ENCODE measurements around the gene KCNMA1. TPM values are rescaled to one million over a fixed set of nuclear protein-coding genes. Genes with fewer than 3 reads are reported as not detected.

KCNMA1 gene
- total and polyA plus RNA-seq, 9 of the 15 experiments (the other 6 are each of a cell fraction or from before 2014, with no cell fraction given): 0.01 to 0.95 (median 0.15) TPM; not detected in 4

DNA sequence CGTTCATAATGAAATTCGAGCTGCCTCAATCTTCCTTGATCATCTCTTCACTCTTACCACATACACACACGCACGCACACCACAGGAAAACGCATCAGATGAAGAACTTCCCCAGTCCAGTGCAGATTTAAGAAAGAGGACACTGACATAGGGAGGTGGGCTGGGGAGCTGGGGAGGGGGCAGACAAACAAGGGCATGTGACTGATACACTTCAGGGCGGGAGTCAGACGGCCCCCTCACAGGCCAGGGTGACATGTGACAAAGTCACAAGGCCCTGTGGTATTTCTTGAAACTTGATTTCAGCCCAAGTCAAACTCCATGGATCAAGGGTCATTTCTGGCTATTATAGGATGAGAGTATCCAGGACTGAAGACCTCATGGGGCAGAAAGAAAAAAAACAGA is 82.6 kb downstream of the KCNMA1 start:
- ATAC-seq: no peak; the same call in 2 of the 3 replicates
- BruUV-seq (replicated peaks): no TSS peak
- no peaks in the 10 kb centered on the region for H3K79me2 ChIP-seq (ENCODE audit: control insufficient read depth, insufficient read depth, low read length)
- CTCF ChIA-PET (ENCODE audit: low intra/inter-chr PET ratio): no interaction called here
- H3K36me3 ChIP-seq (ENCODE audit: control insufficient read depth, insufficient read depth, low read length): no peaks in the 10 kb centered on the region
- H2AFZ ChIP-seq (ENCODE audit: low read depth, low read length): no peak overlapping the region
- DNase-seq (ENCODE audit: extremely low read depth in 1 of 4, low spot score in 3 of 4): no peak
- no peaks in the 10 kb centered on the region; a peak in 1 of 5 replicates for H3K4me1 ChIP-seq (replicated peaks in 1 of 2; ENCODE audit: control insufficient read depth in 2 of 2, insufficient read depth in 2 of 2, low read length in 2 of 2)
- in situ Hi-C loops (cut with MboI) (no loop called here), intact Hi-C loops (cut with micrococcal nuclease) (no loop called here)
- no peak overlapping the region for H3K4me3 ChIP-seq
- POLR2A ChIA-PET: interaction anchor here (1.0 kb wide), 1 partner anchor 9 kb away, joined by 3 read pairs; no protein-coding TSS in a partner anchor
- WGBS (ENCODE audit: insufficient coverage, low coverage, missing lambda C conversion rate): 2% methylated on average over 7 of the region's 7 CpGs
- H3K9ac ChIP-seq (ENCODE audit: insufficient read depth in 1 of 2, low read depth in 2 of 2, low read length in 2 of 2): no peak overlapping the region
- no peaks in the 10 kb centered on the region for H3K9me1 ChIP-seq (ENCODE audit: control insufficient read depth, insufficient read depth, low read length)
- H4K20me1 ChIP-seq (replicated peaks; ENCODE audit: control insufficient read depth, insufficient read depth, low read length): no peaks in the 10 kb centered on the region
- H3K9me3 ChIP-seq (replicated peaks; ENCODE audit: control insufficient read depth, insufficient read depth, low read depth, low read length): no peaks in the 10 kb centered on the region
- no peak overlapping the region for H3K4me2 ChIP-seq (ENCODE audit: insufficient read depth, low read length)
- H3K27me3 ChIP-seq (ENCODE audit: control insufficient read depth in 2 of 2, insufficient read depth in 2 of 2, low read length in 2 of 2): peaks cover 0 to 10% of the 10 kb centered on the region in 2 experiments; a peak in 1 of 5 replicates
- no peak for FAIRE-seq
- H3K27ac ChIP-seq (ENCODE audit: extremely low read depth, low read depth, low read length): no peak overlapping the region
- no peak for TF ChIP-seq ZNF785 (CRISPR knock-in tag; IDR thresholded peaks at IDR 0.05)
- no peak for TF ChIP-seq CHD4 (IDR thresholded peaks at IDR 0.05; ENCODE audit: insufficient read depth, insufficient replicate concordance, low read depth, low read length, poor library complexity, severe bottlenecking)
- no peak for TF ChIP-seq CBX8 (IDR thresholded peaks at IDR 0.05; ENCODE audit: borderline replicate concordance, extremely low read depth, low read depth, low read length, poor library complexity, severe bottlenecking)
- TF ChIP-seq, protein P1, sequence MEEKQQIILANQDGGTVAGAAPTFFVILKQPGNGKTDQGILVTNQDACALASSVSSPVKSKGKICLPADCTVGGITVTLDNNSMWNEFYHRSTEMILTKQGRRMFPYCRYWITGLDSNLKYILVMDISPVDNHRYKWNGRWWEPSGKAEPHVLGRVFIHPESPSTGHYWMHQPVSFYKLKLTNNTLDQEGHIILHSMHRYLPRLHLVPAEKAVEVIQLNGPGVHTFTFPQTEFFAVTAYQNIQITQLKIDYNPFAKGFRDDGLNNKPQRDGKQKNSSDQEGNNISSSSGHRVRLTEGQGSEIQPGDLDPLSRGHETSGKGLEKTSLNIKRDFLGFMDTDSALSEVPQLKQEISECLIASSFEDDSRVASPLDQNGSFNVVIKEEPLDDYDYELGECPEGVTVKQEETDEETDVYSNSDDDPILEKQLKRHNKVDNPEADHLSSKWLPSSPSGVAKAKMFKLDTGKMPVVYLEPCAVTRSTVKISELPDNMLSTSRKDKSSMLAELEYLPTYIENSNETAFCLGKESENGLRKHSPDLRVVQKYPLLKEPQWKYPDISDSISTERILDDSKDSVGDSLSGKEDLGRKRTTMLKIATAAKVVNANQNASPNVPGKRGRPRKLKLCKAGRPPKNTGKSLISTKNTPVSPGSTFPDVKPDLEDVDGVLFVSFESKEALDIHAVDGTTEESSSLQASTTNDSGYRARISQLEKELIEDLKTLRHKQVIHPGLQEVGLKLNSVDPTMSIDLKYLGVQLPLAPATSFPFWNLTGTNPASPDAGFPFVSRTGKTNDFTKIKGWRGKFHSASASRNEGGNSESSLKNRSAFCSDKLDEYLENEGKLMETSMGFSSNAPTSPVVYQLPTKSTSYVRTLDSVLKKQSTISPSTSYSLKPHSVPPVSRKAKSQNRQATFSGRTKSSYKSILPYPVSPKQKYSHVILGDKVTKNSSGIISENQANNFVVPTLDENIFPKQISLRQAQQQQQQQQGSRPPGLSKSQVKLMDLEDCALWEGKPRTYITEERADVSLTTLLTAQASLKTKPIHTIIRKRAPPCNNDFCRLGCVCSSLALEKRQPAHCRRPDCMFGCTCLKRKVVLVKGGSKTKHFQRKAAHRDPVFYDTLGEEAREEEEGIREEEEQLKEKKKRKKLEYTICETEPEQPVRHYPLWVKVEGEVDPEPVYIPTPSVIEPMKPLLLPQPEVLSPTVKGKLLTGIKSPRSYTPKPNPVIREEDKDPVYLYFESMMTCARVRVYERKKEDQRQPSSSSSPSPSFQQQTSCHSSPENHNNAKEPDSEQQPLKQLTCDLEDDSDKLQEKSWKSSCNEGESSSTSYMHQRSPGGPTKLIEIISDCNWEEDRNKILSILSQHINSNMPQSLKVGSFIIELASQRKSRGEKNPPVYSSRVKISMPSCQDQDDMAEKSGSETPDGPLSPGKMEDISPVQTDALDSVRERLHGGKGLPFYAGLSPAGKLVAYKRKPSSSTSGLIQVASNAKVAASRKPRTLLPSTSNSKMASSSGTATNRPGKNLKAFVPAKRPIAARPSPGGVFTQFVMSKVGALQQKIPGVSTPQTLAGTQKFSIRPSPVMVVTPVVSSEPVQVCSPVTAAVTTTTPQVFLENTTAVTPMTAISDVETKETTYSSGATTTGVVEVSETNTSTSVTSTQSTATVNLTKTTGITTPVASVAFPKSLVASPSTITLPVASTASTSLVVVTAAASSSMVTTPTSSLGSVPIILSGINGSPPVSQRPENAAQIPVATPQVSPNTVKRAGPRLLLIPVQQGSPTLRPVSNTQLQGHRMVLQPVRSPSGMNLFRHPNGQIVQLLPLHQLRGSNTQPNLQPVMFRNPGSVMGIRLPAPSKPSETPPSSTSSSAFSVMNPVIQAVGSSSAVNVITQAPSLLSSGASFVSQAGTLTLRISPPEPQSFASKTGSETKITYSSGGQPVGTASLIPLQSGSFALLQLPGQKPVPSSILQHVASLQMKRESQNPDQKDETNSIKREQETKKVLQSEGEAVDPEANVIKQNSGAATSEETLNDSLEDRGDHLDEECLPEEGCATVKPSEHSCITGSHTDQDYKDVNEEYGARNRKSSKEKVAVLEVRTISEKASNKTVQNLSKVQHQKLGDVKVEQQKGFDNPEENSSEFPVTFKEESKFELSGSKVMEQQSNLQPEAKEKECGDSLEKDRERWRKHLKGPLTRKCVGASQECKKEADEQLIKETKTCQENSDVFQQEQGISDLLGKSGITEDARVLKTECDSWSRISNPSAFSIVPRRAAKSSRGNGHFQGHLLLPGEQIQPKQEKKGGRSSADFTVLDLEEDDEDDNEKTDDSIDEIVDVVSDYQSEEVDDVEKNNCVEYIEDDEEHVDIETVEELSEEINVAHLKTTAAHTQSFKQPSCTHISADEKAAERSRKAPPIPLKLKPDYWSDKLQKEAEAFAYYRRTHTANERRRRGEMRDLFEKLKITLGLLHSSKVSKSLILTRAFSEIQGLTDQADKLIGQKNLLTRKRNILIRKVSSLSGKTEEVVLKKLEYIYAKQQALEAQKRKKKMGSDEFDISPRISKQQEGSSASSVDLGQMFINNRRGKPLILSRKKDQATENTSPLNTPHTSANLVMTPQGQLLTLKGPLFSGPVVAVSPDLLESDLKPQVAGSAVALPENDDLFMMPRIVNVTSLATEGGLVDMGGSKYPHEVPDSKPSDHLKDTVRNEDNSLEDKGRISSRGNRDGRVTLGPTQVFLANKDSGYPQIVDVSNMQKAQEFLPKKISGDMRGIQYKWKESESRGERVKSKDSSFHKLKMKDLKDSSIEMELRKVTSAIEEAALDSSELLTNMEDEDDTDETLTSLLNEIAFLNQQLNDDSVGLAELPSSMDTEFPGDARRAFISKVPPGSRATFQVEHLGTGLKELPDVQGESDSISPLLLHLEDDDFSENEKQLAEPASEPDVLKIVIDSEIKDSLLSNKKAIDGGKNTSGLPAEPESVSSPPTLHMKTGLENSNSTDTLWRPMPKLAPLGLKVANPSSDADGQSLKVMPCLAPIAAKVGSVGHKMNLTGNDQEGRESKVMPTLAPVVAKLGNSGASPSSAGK (IDR thresholded peaks at IDR 0.05): peak; percentile 40
- no peak for TF ChIP-seq HDAC6 (IDR thresholded peaks at IDR 0.05; ENCODE audit: low read depth, low read length)
- no peak for TF ChIP-seq SREBF2 (CRISPR knock-in tag; IDR thresholded peaks at IDR 0.05)
- TF ChIP-seq RBM15 (IDR thresholded peaks at IDR 0.05; ENCODE audit: insufficient read depth, low read length): no peak
- no peak for TF ChIP-seq SMARCA5 (IDR thresholded peaks at IDR 0.05)
